Neural crest cell (in vitro differentiated cells): ENCODE measurements around the gene CR1. TPM values are rescaled to one million over a fixed set of nuclear protein-coding genes. Genes with fewer than 3 reads are reported as not detected.
"Not testable (repeated sequence)": the region's sequence is repeated elsewhere in the genome, so short reads cannot be mapped to it uniquely, and the experiment has no call there.

Experiments
- DNase-seq: peaks from one replicate; pipeline ENCODE4 v3.0.0; 2021; ENCODE audit warnings: low read depth, mixed read lengths, low spot score
- H3K27ac Mint-ChIP-seq: one replicate; pipeline ENCODE4 v1.8.0; 2021; ENCODE audit warnings: mild to moderate bottlenecking, mixed read lengths; ENCODE audit not compliant: unreplicated experiment
- H3K27me3 Mint-ChIP-seq: 2 replicates; pipeline ENCODE4 v1.8.0; 2021; ENCODE audit warnings: low read depth, mild to moderate bottlenecking, mixed read lengths
- H3K36me3 Mint-ChIP-seq: 2 replicates; pipeline ENCODE4 v1.8.0; 2021; ENCODE audit warnings: low read depth, mild to moderate bottlenecking, mixed read lengths
- H3K4me1 Mint-ChIP-seq: 2 replicates; pipeline ENCODE4 v1.8.0; 2021; ENCODE audit warnings: mixed read lengths
- H3K4me3 Mint-ChIP-seq: one replicate; pipeline ENCODE4 v1.8.0; 2021; ENCODE audit warnings: mild to moderate bottlenecking, mixed read lengths
- H3K9me3 Mint-ChIP-seq: 2 replicates; pipeline ENCODE4 v1.8.0; 2021; ENCODE audit warnings: mixed read lengths
- CTCF ChIP-seq: fragments of 200-600 bp; sonication (generic); conservative IDR thresholded peaks from 2 replicates; pipeline ENCODE4 v1.5.0; 2021; ENCODE audit warnings: antibody characterized with exemption, mild to moderate bottlenecking
- total RNA-seq: library from RNA; stranded (reverse); gene quantifications from 2 replicates; pipeline ENCODE4 v1.2.1, GENCODE V29; 2021

Gene CR1
- total RNA-seq, 1 donor from 2014 or later: not detected

GRCh38 chr1:207565546-207566468, 69.8 kb downstream of the CR1 start:
- no peak for DNase-seq
- H3K36me3 Mint-ChIP-seq: no peaks in the 10 kb centered on the region
- H3K4me3 Mint-ChIP-seq: no peak overlapping the region
- H3K4me1 Mint-ChIP-seq: no peaks in the 10 kb centered on the region
- H3K27me3 Mint-ChIP-seq: no peaks in the 10 kb centered on the region
- TF ChIP-seq CTCF: peak; percentile 50
- no peak overlapping the region for H3K27ac Mint-ChIP-seq
- peaks cover 4% of the 10 kb centered on the region for H3K9me3 Mint-ChIP-seq

GRCh38 chr1:207571926-207572325, 76.0 kb downstream of the CR1 start:
- not testable (repeated sequence) for H3K9me3 Mint-ChIP-seq, DNase-seq, H3K36me3 Mint-ChIP-seq, H3K27ac Mint-ChIP-seq, H3K4me3 Mint-ChIP-seq, H3K27me3 Mint-ChIP-seq, H3K4me1 Mint-ChIP-seq

GRCh38 chr1:207573074-207573473, 77.1 kb downstream of the CR1 start:
- H3K36me3 Mint-ChIP-seq, H3K27me3 Mint-ChIP-seq, H3K27ac Mint-ChIP-seq, H3K9me3 Mint-ChIP-seq, H3K4me1 Mint-ChIP-seq, H3K4me3 Mint-ChIP-seq, DNase-seq: not testable (repeated sequence)

- not testable (repeated sequence) for H3K27ac Mint-ChIP-seq, H3K9me3 Mint-ChIP-seq, H3K36me3 Mint-ChIP-seq, H3K27me3 Mint-ChIP-seq, H3K4me1 Mint-ChIP-seq, H3K4me3 Mint-ChIP-seq, DNase-seq
These were observed 79.4 kb downstream of the CR1 start for GRCh38 chr1:207575381-207575780.

- H3K27me3 Mint-ChIP-seq: peaks cover 3% of the 10 kb centered on the region
- H3K27ac Mint-ChIP-seq: no peak overlapping the region
- no peaks in the 10 kb centered on the region for H3K9me3 Mint-ChIP-seq
- H3K4me3 Mint-ChIP-seq: no peak overlapping the region
- TF ChIP-seq CTCF: no peak
- peaks cover 10% of the 10 kb centered on the region for H3K4me1 Mint-ChIP-seq
- DNase-seq: no peak
- H3K36me3 Mint-ChIP-seq: no peaks in the 10 kb centered on the region
These were observed 83.0 kb downstream of the CR1 start for GRCh38 chr1:207578796-207579435.

GRCh38 chr1:207579436-207579799, 83.5 kb downstream of the CR1 start:
- Mint-ChIP-seq H3K27ac (no peak overlapping the region), H3K27me3 (peaks cover 3% of the 10 kb centered on the region), H3K4me3 (no peak overlapping the region), H3K4me1 (peaks cover 10% of the 10 kb centered on the region), H3K36me3 (no peaks in the 10 kb centered on the region), H3K9me3 (no peaks in the 10 kb centered on the region)
- TF ChIP-seq CTCF: peak; percentile 72
- DNase-seq: peak; percentile 46
